ENCODE data around the gene CLK3.

The CLK3 gene

GRCh38 chr15:74603789-74604705, 11.6 kb upstream of the CLK3 start:
- no peak for DNase-seq

GRCh38 chr15:74604983-74605794, 10.4 kb upstream of the CLK3 start:
- DNase-seq = no peak

GRCh38 chr15:74605795-74606150, 9.9 kb upstream of the CLK3 start:
- no peak for DNase-seq

- DNase-seq = no peak
Measured at GRCh38 chr15:74608786-74609185, 6.8 kb upstream of the CLK3 start.

- DNase-seq = no peak
Measured at GRCh38 chr15:74609938-74610301, 5.7 kb upstream of the CLK3 start.

GRCh38 chr15:74610302-74610951, 5.2 kb upstream of the CLK3 start:
- DNase-seq = no peak

GRCh38 chr15:74611341-74611740, 4.3 kb upstream of the CLK3 start:
- no peak for DNase-seq

GRCh38 chr15:74611834-74612233, 3.8 kb upstream of the CLK3 start:
- no peak for DNase-seq

GRCh38 chr15:74612677-74613076, 3.0 kb upstream of the CLK3 start:
- no peak for DNase-seq

GRCh38 chr15:74613089-74613952, 2.3 kb upstream of the CLK3 start:
- no peak for DNase-seq

- DNase-seq = no peak
Measured at GRCh38 chr15:74613953-74614743, 1.5 kb upstream of the CLK3 start.

GRCh38 chr15:74614744-74615507, 710 bp upstream of the CLK3 start:
- DNase-seq = peak; percentile 88

- DNase-seq = peak; percentile 66
Measured at GRCh38 chr15:74616366-74616939, 817 bp downstream of the CLK3 start.

GRCh38 chr15:74616996-74617395, 1.4 kb downstream of the CLK3 start:
- DNase-seq = no peak

GRCh38 chr15:74618841-74619596, 3.4 kb downstream of the CLK3 start:
- no peak for DNase-seq

- no peak for DNase-seq
Measured at GRCh38 chr15:74619916-74620635, 4.4 kb downstream of the CLK3 start.

- peak; percentile 67 for DNase-seq
Measured at GRCh38 chr15:74620636-74621545, 5.3 kb downstream of the CLK3 start.

GRCh38 chr15:74621546-74621920, 5.9 kb downstream of the CLK3 start:
- no peak for DNase-seq

Data from effector CD4-positive, alpha-beta T cell (primary cell).